ENCODE measurements around the gene SEMA3A. TPM values are rescaled to one million over a fixed set of nuclear protein-coding genes. Genes with fewer than 3 reads are reported as not detected.
A peak's percentile ranks its signal among the peaks of the same experiment; 100 is the strongest.

SEMA3A gene
- polyA plus RNA-seq, 1 experiment = 6.8 TPM

DNA sequence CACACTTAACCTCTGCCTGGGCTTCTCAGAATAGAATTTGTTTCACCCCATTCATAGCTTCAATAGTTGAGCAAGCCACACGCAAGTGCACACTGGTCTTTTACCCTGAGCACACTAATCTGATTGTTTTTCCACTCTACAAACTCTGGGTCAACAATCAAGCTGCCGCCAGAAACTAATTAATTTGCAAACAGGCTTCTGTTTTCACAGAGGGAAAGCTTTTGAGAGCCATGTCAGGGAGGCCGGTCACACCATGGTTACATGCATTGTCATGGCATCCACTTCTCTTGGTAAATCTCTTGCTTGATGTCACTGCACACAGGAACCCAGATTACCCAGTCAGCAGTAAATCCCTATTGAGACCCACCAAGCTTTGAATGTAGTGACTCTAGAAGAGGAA is 154.2 kb downstream of the SEMA3A start:
- no peak for DNase-seq (ENCODE audit: low read depth)
- Histone ChIP-seq H3K36me3 (ENCODE audit: control insufficient read depth, insufficient read depth, low read length) (no peaks in the 10 kb centered on the region), H3K27me3 (ENCODE audit: control insufficient read depth, insufficient read depth, low read length) (no peaks in the 10 kb centered on the region), H3K4me3 (ENCODE audit: low read depth, low read length) (no peak overlapping the region)
- TF ChIP-seq, protein P1, sequence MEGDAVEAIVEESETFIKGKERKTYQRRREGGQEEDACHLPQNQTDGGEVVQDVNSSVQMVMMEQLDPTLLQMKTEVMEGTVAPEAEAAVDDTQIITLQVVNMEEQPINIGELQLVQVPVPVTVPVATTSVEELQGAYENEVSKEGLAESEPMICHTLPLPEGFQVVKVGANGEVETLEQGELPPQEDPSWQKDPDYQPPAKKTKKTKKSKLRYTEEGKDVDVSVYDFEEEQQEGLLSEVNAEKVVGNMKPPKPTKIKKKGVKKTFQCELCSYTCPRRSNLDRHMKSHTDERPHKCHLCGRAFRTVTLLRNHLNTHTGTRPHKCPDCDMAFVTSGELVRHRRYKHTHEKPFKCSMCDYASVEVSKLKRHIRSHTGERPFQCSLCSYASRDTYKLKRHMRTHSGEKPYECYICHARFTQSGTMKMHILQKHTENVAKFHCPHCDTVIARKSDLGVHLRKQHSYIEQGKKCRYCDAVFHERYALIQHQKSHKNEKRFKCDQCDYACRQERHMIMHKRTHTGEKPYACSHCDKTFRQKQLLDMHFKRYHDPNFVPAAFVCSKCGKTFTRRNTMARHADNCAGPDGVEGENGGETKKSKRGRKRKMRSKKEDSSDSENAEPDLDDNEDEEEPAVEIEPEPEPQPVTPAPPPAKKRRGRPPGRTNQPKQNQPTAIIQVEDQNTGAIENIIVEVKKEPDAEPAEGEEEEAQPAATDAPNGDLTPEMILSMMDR (IDR thresholded peaks at IDR 0.05; ENCODE audit: insufficient read depth, low read depth, low read length) = no peak
- POLR2A ChIA-PET = no interaction called here
- CTCF ChIA-PET = interaction anchor here (0.6 kb wide), 1 partner anchor 282 kb away, joined by 3 read pairs; no protein-coding TSS in a partner anchor

GRCh38 chr7:84039432-84039831 is 155.2 kb downstream of the SEMA3A start:
- ChIA-PET POLR2A (no interaction called here), CTCF (no interaction called here)
- no peak overlapping the region for H3K4me3 ChIP-seq (ENCODE audit: low read depth, low read length)
- no peaks in the 10 kb centered on the region for H3K27me3 ChIP-seq (ENCODE audit: control insufficient read depth, insufficient read depth, low read length)
- no peak for DNase-seq (ENCODE audit: low read depth)
- H3K36me3 ChIP-seq (ENCODE audit: control insufficient read depth, insufficient read depth, low read length) = no peaks in the 10 kb centered on the region
- TF ChIP-seq, protein P1 (IDR thresholded peaks at IDR 0.05; ENCODE audit: insufficient read depth, low read depth, low read length) = no peak

DNA sequence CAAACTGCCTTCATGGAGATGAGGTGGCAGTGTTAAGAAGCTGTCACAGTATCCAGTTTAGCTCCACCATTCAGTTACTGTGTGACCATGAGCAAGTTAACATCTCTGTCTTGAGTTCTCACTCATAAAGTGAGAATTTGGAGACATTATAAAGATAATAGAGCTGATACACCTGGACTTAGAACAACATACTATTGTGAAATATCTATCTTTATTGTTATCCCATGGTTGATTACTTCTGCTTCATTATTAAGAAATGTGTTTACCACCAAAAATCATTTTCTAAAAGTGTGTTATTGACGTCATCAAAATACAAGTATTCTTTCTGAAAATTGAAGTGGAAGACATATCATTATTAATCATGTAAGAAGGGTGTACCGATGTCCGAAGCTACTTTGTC is 166.9 kb downstream of the SEMA3A start:
- H3K27me3 ChIP-seq (ENCODE audit: control insufficient read depth, insufficient read depth, low read length) = no peaks in the 10 kb centered on the region
- no peak for DNase-seq (ENCODE audit: low read depth)
- no peaks in the 10 kb centered on the region for H3K36me3 ChIP-seq (ENCODE audit: control insufficient read depth, insufficient read depth, low read length)
- CTCF ChIA-PET = no interaction called here
- TF ChIP-seq, protein P1 (IDR thresholded peaks at IDR 0.05; ENCODE audit: insufficient read depth, low read depth, low read length) = no peak
- H3K4me3 ChIP-seq (ENCODE audit: low read depth, low read length) = no peak overlapping the region
- POLR2A ChIA-PET = no interaction called here

DNA sequence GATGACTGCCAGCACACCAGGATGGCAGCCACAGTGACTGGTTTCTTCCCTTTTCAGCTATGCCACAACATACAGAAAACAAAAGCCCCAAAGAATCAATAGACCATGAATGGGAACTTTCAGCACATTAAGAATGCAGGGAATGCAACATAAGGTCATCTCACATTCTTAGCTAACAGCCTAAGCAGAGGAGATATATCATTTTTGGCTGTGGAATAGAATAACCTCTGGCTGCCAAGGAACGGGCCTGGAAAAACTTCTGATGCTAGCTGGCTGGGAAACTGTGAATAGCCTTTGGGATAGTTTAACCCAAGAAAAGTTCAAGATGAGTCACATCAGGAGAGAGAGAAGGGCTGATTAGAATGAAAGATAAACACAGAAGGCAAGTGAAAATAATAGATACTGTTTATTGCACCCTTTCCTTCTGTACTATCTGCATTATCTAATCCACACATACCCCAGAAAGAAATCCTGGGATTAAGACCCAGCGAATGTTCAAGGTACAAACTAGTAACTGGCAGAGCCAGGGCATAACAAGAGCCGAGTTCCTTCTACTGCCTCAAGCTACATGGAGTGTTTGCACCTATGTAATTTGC is 169.2 kb downstream of the SEMA3A start:
- TF ChIP-seq, protein P1 (IDR thresholded peaks at IDR 0.05; ENCODE audit: insufficient read depth, low read depth, low read length) = no peak
- H3K27me3 ChIP-seq (ENCODE audit: control insufficient read depth, insufficient read depth, low read length) = no peaks in the 10 kb centered on the region
- DNase-seq (ENCODE audit: low read depth) = peak; percentile 89
- no peak overlapping the region for H3K4me3 ChIP-seq (ENCODE audit: low read depth, low read length)
- H3K36me3 ChIP-seq (ENCODE audit: control insufficient read depth, insufficient read depth, low read length) = no peaks in the 10 kb centered on the region
- POLR2A ChIA-PET = interaction anchor here (0.6 kb wide), 1 partner anchor 660 kb away, joined by 4 read pairs; no protein-coding TSS in a partner anchor
- CTCF ChIA-PET = no interaction called here

GRCh38 chr7:84022684-84023308 is 171.8 kb downstream of the SEMA3A start:
- H3K36me3 ChIP-seq (ENCODE audit: control insufficient read depth, insufficient read depth, low read length) = no peaks in the 10 kb centered on the region
- H3K4me3 ChIP-seq (ENCODE audit: low read depth, low read length) = no peak overlapping the region
- H3K27me3 ChIP-seq (ENCODE audit: control insufficient read depth, insufficient read depth, low read length) = no peaks in the 10 kb centered on the region
- CTCF ChIA-PET = no interaction called here
- TF ChIP-seq, protein P1 (IDR thresholded peaks at IDR 0.05; ENCODE audit: insufficient read depth, low read depth, low read length) = no peak
- DNase-seq (ENCODE audit: low read depth) = no peak
- POLR2A ChIA-PET = no interaction called here
